ENCODE data around the gene ADD1.
"Not testable (repeated sequence)": the region's sequence is repeated elsewhere in the genome, so short reads cannot be mapped to it uniquely, and the experiment has no call there.

The ADD1 gene

GRCh38 chr4:2886161-2886560 is 42.5 kb downstream of the ADD1 start:
- no peak for DNase-seq (ENCODE audit: low read depth in 2 of 2)

GRCh38 chr4:2886622-2887021 is 43.0 kb downstream of the ADD1 start:
- no peak for DNase-seq (ENCODE audit: low read depth in 2 of 2)

- no peak for DNase-seq (ENCODE audit: low read depth in 2 of 2)
These were observed 43.7 kb downstream of the ADD1 start for GRCh38 chr4:2887343-2887742.

GRCh38 chr4:2888886-2889285 is 45.2 kb downstream of the ADD1 start:
- no peak for DNase-seq (ENCODE audit: low read depth in 2 of 2)

GRCh38 chr4:2891294-2891693 is 47.6 kb downstream of the ADD1 start:
- DNase-seq (ENCODE audit: low read depth in 2 of 2), result no peak

- DNase-seq (ENCODE audit: low read depth in 2 of 2), result no peak
These were observed 50.1 kb downstream of the ADD1 start for GRCh38 chr4:2893772-2894171.

GRCh38 chr4:2898001-2898400 is 54.4 kb downstream of the ADD1 start:
- DNase-seq (ENCODE audit: low read depth in 2 of 2), result no peak

GRCh38 chr4:2900741-2901140 is 57.1 kb downstream of the ADD1 start:
- no peak for DNase-seq (ENCODE audit: low read depth in 2 of 2)

- no peak for DNase-seq (ENCODE audit: low read depth in 2 of 2)
These were observed 57.5 kb downstream of the ADD1 start for GRCh38 chr4:2901186-2901585.

GRCh38 chr4:2902126-2902525 is 58.5 kb downstream of the ADD1 start:
- no peak for DNase-seq (ENCODE audit: low read depth in 2 of 2)

GRCh38 chr4:2905544-2905943 is 61.9 kb downstream of the ADD1 start:
- DNase-seq (ENCODE audit: low read depth in 2 of 2), result no peak

GRCh38 chr4:2906218-2906617 is 62.6 kb downstream of the ADD1 start:
- DNase-seq (ENCODE audit: low read depth in 2 of 2), result no peak

- no peak for DNase-seq (ENCODE audit: low read depth in 2 of 2)
These were observed 63.6 kb downstream of the ADD1 start for GRCh38 chr4:2907226-2907625.

- DNase-seq (ENCODE audit: low read depth in 2 of 2), result no peak
These were observed 64.2 kb downstream of the ADD1 start for GRCh38 chr4:2907706-2908293.

- DNase-seq (ENCODE audit: low read depth in 2 of 2), result no peak
These were observed 65.0 kb downstream of the ADD1 start for GRCh38 chr4:2908686-2909085.

GRCh38 chr4:2909583-2909982 is 65.9 kb downstream of the ADD1 start:
- no peak for DNase-seq (ENCODE audit: low read depth in 2 of 2)

- no peak for DNase-seq (ENCODE audit: low read depth in 2 of 2)
These were observed 66.8 kb downstream of the ADD1 start for GRCh38 chr4:2910409-2910808.

GRCh38 chr4:2911868-2912267 is 68.2 kb downstream of the ADD1 start:
- no peak for DNase-seq (ENCODE audit: low read depth in 2 of 2)

- DNase-seq (ENCODE audit: low read depth in 2 of 2), result no peak
These were observed 69.5 kb downstream of the ADD1 start for GRCh38 chr4:2913168-2913567.

- no peak for DNase-seq (ENCODE audit: low read depth in 2 of 2)
These were observed 70.8 kb downstream of the ADD1 start for GRCh38 chr4:2914256-2915126.

GRCh38 chr4:2915789-2916188 is 72.1 kb downstream of the ADD1 start:
- DNase-seq (ENCODE audit: low read depth in 2 of 2), result no peak

GRCh38 chr4:2916696-2917095 is 73.1 kb downstream of the ADD1 start:
- not testable (repeated sequence) for DNase-seq (ENCODE audit: low read depth in 2 of 2)

- DNase-seq (ENCODE audit: low read depth in 2 of 2), result not testable (repeated sequence)
These were observed 74.7 kb downstream of the ADD1 start for GRCh38 chr4:2918300-2918699.

Measured in stimulated activated CD8-positive, alpha-beta memory T cell treated with anti-CD3 and anti-CD28 coated beads, Interleukin-7, amount 100 ng/mL, for 4 hours (primary cell).